ENCODE results near the gene CAMSAP3.

The CAMSAP3 gene

GRCh38 chr19:7612282-7613274 is 16.9 kb downstream of the CAMSAP3 start:
- no peak for DNase-seq (ENCODE audit: low read depth)

DNA sequence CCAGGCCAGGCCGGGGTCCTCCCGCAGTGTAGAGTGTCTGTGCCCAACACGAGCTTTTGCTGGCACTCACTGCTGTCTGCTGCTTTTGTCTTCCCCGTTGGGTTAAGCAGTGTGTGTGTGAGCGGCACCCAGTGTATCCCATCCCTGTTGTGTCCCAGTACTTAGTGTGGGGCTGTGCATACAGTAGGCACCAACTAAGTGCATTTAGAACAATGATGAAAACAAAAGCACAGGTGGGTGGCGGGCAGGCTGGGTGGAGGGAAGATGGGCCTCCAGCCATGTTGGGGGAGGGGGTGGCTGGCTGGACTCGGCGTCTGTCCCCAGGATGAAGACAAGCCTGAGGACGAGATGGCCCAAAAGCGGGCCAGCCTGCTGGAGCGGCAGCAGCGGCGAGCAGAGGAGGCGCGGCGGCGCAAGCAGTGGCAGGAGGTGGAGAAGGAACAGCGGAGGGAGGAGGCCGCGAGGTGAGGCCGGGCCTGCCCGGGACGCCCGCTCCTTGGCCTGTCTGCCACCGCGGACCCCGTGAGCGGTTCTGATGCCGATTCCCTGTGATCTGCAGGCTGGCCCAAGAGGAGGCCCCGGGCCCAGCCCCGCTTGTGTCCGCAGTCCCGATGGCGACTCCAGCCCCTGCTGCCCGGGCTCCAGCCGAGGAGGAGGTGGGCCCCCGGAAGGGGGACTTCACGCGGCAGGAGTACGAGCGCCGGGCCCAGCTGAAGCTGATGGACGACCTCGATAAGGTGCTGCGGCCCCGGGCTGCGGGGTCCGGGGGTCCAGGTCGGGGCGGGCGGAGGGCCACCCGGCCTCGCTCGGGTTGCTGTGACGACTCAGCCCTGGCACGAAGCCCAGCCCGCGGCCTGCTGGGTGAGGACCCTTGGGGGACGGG is 19.4 kb downstream of the CAMSAP3 start:
- no peak for DNase-seq (ENCODE audit: low read depth)

DNA sequence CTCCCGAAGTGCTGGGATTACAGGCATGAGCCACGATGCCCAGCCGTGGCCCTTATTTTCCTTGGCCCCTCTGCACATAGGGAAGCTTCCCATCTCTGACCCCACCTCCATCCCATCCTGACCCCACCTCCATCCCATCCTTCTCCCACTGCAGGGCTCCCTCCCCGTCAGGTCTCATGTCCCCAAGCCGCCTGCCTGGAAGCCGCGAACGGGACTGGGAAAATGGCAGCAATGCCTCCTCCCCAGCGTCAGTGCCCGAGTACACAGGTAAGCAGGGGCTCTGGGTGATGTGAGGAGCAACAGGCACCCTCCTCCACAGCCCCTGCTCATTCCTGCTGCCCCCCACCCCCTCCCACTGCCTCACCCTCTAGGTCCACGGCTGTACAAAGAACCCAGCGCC is 21.5 kb downstream of the CAMSAP3 start:
- DNase-seq (ENCODE audit: low read depth), result no peak

- DNase-seq (ENCODE audit: low read depth), result no peak
Measured at GRCh38 chr19:7617735-7618134, 22.1 kb downstream of the CAMSAP3 start.

- DNase-seq (ENCODE audit: low read depth), result no peak
Measured at GRCh38 chr19:7618348-7618747, 22.7 kb downstream of the CAMSAP3 start.

DNA sequence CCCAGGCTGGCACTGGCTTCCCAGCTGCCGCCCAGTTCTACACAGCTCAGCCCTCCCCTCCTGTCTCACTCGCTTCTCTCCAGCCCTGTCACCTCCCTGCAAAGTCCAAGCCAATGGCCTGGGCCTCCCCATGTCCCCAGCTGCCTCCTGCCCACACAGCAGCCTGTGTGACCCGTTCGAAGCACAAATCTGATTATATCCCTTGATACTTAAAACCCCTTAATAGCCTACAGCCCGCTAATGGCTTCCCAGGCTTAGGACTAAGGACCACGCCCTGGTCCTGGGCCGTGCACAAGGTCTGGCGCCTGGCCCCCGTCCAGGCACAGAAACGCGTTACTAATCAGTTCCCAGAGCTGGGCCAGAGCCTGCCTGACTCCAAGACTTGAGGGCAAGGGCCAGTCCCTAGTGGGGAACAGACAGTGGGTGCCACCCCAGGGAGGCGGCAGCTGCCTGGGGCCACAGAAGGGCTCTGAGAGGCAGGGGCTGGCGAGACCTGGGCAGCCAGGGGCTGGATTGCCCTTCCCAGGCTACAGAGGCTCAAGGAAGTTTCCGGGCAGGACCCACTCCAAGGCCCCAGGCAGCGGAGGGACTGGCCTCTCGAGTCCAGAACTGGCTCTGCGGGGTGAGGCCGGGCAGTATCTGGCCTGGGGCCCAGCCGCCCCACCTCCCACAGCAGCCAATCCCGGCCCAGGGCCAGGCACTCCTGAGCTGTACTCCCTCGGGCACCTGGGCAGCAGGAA is 23.3 kb downstream of the CAMSAP3 start:
- DNase-seq (ENCODE audit: low read depth), result no peak

DNA sequence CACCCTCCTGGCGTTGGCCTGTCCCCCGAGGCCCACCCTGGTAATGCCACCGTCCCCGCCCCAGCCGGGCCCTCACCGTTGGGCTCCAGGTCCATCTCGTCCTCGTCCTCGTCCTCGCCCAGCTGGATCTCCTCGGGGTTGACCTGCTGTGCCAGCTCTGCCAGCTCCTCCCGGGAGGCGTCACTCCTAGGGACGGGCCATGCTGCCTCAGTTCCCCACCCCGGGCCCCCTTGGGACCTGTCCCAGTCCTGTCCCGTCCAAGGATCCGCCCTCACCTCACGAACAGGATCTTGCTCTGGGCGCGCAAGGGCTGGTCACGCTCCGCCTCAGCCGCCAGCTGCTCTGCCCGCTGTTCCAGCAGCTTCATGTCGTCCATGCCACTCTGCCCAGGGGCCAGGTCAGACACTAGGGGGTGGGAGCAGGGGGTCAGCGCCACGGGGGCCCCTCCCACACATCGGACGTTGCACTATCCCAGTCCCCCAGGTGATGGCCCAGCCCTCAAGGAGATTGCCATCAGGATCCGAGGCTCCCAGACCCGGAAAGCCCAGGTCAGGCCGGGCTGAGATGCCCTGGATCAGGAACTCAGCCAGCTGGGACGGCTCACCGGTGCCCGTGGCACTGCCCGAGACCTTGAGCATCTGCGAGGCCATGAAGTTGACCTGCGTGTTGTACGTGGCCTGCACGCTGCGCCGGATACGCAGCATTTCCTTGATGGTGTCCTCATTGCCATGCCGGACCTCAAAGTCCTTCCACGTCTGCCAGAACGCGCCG is 24.2 kb downstream of the CAMSAP3 start:
- no peak for DNase-seq (ENCODE audit: low read depth)

- DNase-seq (ENCODE audit: low read depth), result no peak
Measured at GRCh38 chr19:7620442-7621412, 25.1 kb downstream of the CAMSAP3 start.

- no peak for DNase-seq (ENCODE audit: low read depth)
Measured at GRCh38 chr19:7622933-7623685, 27.4 kb downstream of the CAMSAP3 start.

- DNase-seq (ENCODE audit: low read depth), result no peak
Measured at GRCh38 chr19:7623725-7624603, 28.3 kb downstream of the CAMSAP3 start.

DNA sequence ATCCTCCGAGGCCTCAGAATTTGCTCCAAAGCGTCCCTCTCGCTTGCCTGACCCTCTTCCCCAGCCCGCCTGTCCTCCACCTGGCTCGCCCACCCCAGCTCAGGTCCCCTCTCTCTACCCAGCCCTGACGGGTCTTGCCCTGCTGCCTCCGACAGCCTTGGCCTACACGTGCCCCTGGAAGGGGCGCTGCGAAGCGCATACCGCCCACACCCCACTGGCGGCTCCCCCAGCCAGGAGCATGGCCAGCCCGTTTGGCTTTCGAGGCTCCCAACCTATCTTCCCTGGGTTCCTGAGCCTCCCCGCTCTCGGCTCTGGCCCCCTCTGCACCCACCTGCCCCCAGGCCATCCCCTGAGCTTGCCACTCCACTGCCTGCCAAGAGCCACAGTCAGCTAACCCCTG is 29.1 kb downstream of the CAMSAP3 start:
- no peak for DNase-seq (ENCODE audit: low read depth)

DNA sequence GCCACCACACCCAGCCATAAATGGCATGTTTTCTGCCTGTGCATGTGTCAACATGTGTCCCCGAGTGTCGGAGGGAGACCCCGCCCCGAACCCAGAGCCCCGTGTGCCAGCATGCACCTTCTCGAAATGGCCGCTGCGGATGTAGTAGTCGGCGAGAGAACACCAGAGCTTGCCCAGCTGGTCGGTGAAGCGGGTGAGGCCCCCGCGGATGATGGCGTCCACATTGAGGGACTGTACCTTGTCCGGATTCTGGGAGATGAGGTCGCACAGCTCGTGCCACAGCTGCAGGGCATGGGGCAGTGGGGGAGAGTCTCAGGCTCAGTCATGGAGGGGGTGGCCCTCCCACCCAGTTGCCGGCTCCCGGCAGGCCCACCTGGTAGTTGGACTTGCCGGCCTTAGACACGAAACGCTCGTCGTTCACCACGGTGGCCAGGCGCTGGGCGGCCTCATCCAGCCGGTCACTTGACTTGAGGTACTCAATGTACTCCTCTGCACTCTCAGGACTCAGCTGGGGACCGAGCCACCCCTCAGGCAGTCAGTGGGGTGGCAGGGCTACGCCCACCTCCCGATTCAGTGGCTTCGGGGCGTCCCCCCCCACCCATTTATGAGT is 30.2 kb downstream of the CAMSAP3 start:
- DNase-seq (ENCODE audit: low read depth), result no peak

- no peak for DNase-seq (ENCODE audit: low read depth)
Measured at GRCh38 chr19:7627166-7627565, 31.5 kb downstream of the CAMSAP3 start.

DNA sequence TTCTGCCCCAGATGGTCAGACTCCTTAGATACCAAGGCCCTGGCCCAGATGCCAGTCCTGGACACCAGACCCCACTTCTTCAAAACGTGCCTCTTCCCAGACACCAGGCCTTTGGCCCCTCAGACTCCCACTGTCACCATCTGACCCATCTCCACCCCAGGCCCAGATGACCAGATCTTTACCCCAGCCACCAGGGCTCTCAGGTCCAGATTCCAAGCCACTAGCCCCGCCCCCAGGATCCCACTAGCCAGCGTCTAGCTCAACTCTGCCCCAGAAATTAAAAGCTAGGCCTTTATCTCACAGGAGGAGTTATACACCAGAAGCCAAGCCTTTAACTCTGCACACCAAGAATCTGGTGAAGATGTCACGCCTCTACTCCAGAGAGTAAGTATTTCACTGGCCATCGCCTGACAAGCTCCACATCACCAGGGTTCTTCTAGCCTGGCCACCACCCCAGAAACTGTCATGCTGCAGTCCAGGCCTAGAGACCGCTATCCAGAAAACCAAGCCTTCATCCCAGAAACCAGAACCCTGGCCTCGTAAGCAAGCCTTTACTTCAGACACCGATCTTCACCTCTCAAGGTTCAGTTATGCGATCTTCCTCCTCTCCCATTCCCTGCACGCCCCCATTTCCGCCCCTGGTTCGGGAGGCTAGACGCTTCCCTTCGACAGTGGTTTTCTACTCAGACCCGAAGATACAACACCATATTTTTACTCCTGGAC is 33.1 kb downstream of the CAMSAP3 start:
- no peak for DNase-seq (ENCODE audit: low read depth)

GRCh38 chr19:7629347-7630054 is 33.8 kb downstream of the CAMSAP3 start, which contains the start of the genes PET100 and XAB2:
TSS of gene PET100 (plus strand) at chr19:7629793. CDS start at chr19:7629834, 41 bp downstream.
TSS of gene XAB2 (minus strand) at chr19:7629545. CDS start at chr19:7629527, 18 bp downstream.
- DNase-seq (ENCODE audit: low read depth), result peak; percentile 99

DNA sequence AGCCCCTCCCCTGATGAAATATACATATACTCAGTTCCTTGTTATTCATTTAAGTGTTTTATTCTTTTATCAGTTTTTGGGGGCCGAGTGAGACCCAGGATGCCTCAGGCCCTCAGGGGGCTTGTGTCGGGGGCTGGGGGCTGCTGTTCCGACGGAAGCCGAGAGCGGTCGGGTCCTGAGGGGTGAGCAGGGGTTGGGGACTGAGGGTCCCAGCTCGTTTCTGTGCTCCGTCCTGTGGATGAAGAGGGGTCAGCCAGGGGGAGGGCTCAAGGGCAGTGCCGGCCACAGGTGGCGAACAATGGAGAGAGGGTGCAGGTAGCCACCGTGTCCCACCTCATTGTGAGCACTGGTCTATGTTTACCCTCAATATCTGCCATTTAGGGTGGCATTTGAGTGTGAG is 35.9 kb downstream of the CAMSAP3 start:
- DNase-seq (ENCODE audit: low read depth), result no peak

All from iris pigment epithelial cell (primary cell).